ENCODE measurements around the gene HBD.

Gene HBD

GRCh38 chr11:5233307-5233706 lies 976 bp downstream of the HBD start:
- DNase-seq (ENCODE audit: low read depth in 2 of 3, low spot score in 2 of 3), result no peak

GRCh38 chr11:5232821-5233220 lies 1.5 kb downstream of the HBD start:
- DNase-seq (ENCODE audit: low read depth in 2 of 3, low spot score in 2 of 3), result no peak

GRCh38 chr11:5232176-5232575 lies 2.1 kb downstream of the HBD start:
- DNase-seq (ENCODE audit: low read depth in 2 of 3, low spot score in 2 of 3), result no peak

- no peak for DNase-seq (ENCODE audit: low read depth in 2 of 3, low spot score in 2 of 3)
These were observed 3.2 kb downstream of the HBD start for GRCh38 chr11:5231111-5231510.

- DNase-seq (ENCODE audit: low read depth in 2 of 3, low spot score in 2 of 3), result no peak
These were observed 4.0 kb downstream of the HBD start for GRCh38 chr11:5230266-5230665.

- no peak for DNase-seq (ENCODE audit: low read depth in 2 of 3, low spot score in 2 of 3)
These were observed 4.5 kb downstream of the HBD start for GRCh38 chr11:5229796-5230195.

GRCh38 chr11:5229356-5229755 lies 4.9 kb downstream of the HBD start:
- no peak for DNase-seq (ENCODE audit: low read depth in 2 of 3, low spot score in 2 of 3)

- DNase-seq (ENCODE audit: low read depth in 2 of 3, low spot score in 2 of 3), result no peak
These were observed 6.2 kb downstream of the HBD start for GRCh38 chr11:5228124-5228523.

- DNase-seq (ENCODE audit: low read depth in 2 of 3, low spot score in 2 of 3), result no peak
These were observed 6.6 kb downstream of the HBD start for GRCh38 chr11:5227681-5228080.

- no peak for DNase-seq (ENCODE audit: low read depth in 2 of 3, low spot score in 2 of 3)
These were observed 7.5 kb downstream of the HBD start, which contains the start of gene HBB for GRCh38 chr11:5226732-5227310. TSS of gene HBB (minus strand) at chr11:5227071. CDS start at chr11:5227021, 50 bp downstream.

GRCh38 chr11:5225480-5225871 lies 8.8 kb downstream of the HBD start:
- no peak for DNase-seq (ENCODE audit: low read depth in 2 of 3, low spot score in 2 of 3)

GRCh38 chr11:5224538-5225479 lies 9.5 kb downstream of the HBD start:
- DNase-seq (ENCODE audit: low read depth in 2 of 3, low spot score in 2 of 3), result no peak

- DNase-seq (ENCODE audit: low read depth in 2 of 3, low spot score in 2 of 3), result no peak
These were observed 10.6 kb downstream of the HBD start for GRCh38 chr11:5223686-5224085.

- no peak for DNase-seq (ENCODE audit: low read depth in 2 of 3, low spot score in 2 of 3)
These were observed 11.1 kb downstream of the HBD start for GRCh38 chr11:5223146-5223545.

- no peak for DNase-seq (ENCODE audit: low read depth in 2 of 3, low spot score in 2 of 3)
These were observed 23.9 kb downstream of the HBD start for GRCh38 chr11:5210376-5210885.

GRCh38 chr11:5204787-5205186 lies 29.5 kb downstream of the HBD start:
- DNase-seq (ENCODE audit: low read depth in 2 of 3, low spot score in 2 of 3), result no peak

- DNase-seq (ENCODE audit: low read depth in 2 of 3, low spot score in 2 of 3), result no peak
These were observed 30.9 kb downstream of the HBD start for GRCh38 chr11:5203366-5203765.

GRCh38 chr11:5200582-5200981 lies 33.7 kb downstream of the HBD start, which contains the start of gene OR51V1:
TSS of gene OR51V1 (minus strand) at chr11:5200682. CDS start at chr11:5200682, 0 bp downstream.
- no peak for DNase-seq (ENCODE audit: low read depth in 2 of 3, low spot score in 2 of 3)

- DNase-seq (ENCODE audit: low read depth in 2 of 3, low spot score in 2 of 3), result no peak
These were observed 36.0 kb downstream of the HBD start for GRCh38 chr11:5198285-5198684.

- DNase-seq (ENCODE audit: low read depth in 2 of 3, low spot score in 2 of 3), result no peak
These were observed 36.7 kb downstream of the HBD start for GRCh38 chr11:5197536-5197935.

GRCh38 chr11:5196731-5197130 lies 37.6 kb downstream of the HBD start:
- DNase-seq (ENCODE audit: low read depth in 2 of 3, low spot score in 2 of 3), result no peak

- DNase-seq (ENCODE audit: low read depth in 2 of 3, low spot score in 2 of 3), result no peak
These were observed 38.2 kb downstream of the HBD start for GRCh38 chr11:5196067-5196466.

Data from activated CD8-positive, alpha-beta memory T cell treated with anti-CD3 and anti-CD28 coated beads for 48 hours (primary cell).